HEK293 (cell line): ENCODE data around the gene SH3RF1.

Source experiments
- BCL11B ChIP-seq: fragments of 450-650 bp; formaldehyde crosslinking; IDR thresholded peaks from 2 replicates; pipeline ENCODE4 v1.5.1; 2016; ENCODE audit warnings: low read depth, missing biosample characterization, missing genetic modification characterization
- IKZF3 ChIP-seq: fragments of 450-650 bp; IDR thresholded peaks from 2 replicates; pipeline ENCODE4 v1.5.0; 2018; ENCODE audit warnings: missing biosample characterization, mild to moderate bottlenecking, missing genetic modification characterization, moderate library complexity
- KLF9 ChIP-seq: fragments of 450-650 bp; formaldehyde crosslinking; IDR thresholded peaks from 2 replicates; pipeline ENCODE4 v1.5.1; 2016; ENCODE audit warnings: missing biosample characterization, missing genetic modification characterization, low read depth
- SALL2 ChIP-seq: fragments of 450-650 bp; formaldehyde crosslinking; IDR thresholded peaks from 2 replicates; pipeline ENCODE4 v1.5.0; 2017; ENCODE audit warnings: missing biosample characterization, mild to moderate bottlenecking, missing genetic modification characterization, borderline replicate concordance
- SETDB1 ChIP-seq: IDR thresholded peaks from one replicate; pipeline ENCODE4 v1.6.1; 2017; ENCODE audit warnings: mild to moderate bottlenecking, low read length, moderate library complexity, mixed read lengths; ENCODE audit not compliant: insufficient read length
- SP7 ChIP-seq: fragments of 450-650 bp; formaldehyde crosslinking; IDR thresholded peaks from 2 replicates; pipeline ENCODE4 v1.5.1; 2016; ENCODE audit warnings: missing biosample characterization, missing genetic modification characterization
- WT1 ChIP-seq: fragments of 450-650 bp; formaldehyde crosslinking; IDR thresholded peaks from 2 replicates; pipeline ENCODE4 v1.5.1; 2016; ENCODE audit warnings: missing biosample characterization, missing genetic modification characterization
- YY1 ChIP-seq: fragments of 450-650 bp; formaldehyde crosslinking; IDR thresholded peaks from 2 replicates; pipeline ENCODE4 v1.5.1; 2018; ENCODE audit warnings: missing biosample characterization, missing genetic modification characterization
- ZBTB20 ChIP-seq: fragments of 450-650 bp; formaldehyde crosslinking; IDR thresholded peaks from 2 replicates; pipeline ENCODE4 v1.5.1; 2016; ENCODE audit warnings: missing biosample characterization, missing genetic modification characterization
- ZBTB48 ChIP-seq: fragments of 450-650 bp; formaldehyde crosslinking; IDR thresholded peaks from 2 replicates; pipeline ENCODE4 v1.5.1; 2016; ENCODE audit warnings: missing biosample characterization, missing genetic modification characterization
- ZBTB8A ChIP-seq: fragments of 450-650 bp; formaldehyde crosslinking; IDR thresholded peaks from 2 replicates; pipeline ENCODE4 v1.5.1; 2016; ENCODE audit warnings: missing biosample characterization, missing genetic modification characterization
- ZFP69B ChIP-seq: fragments of 450-650 bp; formaldehyde crosslinking; IDR thresholded peaks from 2 replicates; pipeline ENCODE4 v1.5.1; 2016; ENCODE audit warnings: missing biosample characterization, missing genetic modification characterization
- ZIC2 ChIP-seq: fragments of 450-650 bp; formaldehyde crosslinking; IDR thresholded peaks from 2 replicates; pipeline ENCODE4 v1.5.1; 2016; ENCODE audit warnings: missing biosample characterization, missing genetic modification characterization
- ZNF155 ChIP-seq: fragments of 450-650 bp; formaldehyde crosslinking; IDR thresholded peaks from 2 replicates; pipeline ENCODE4 v1.5.1; 2016; ENCODE audit warnings: missing biosample characterization, missing genetic modification characterization
- ZNF174 ChIP-seq: fragments of 450-650 bp; formaldehyde crosslinking; IDR thresholded peaks from 2 replicates; pipeline ENCODE4 v1.5.0; 2017; ENCODE audit warnings: missing biosample characterization, mild to moderate bottlenecking, missing genetic modification characterization
- ZNF2 ChIP-seq: fragments of 450-650 bp; formaldehyde crosslinking; IDR thresholded peaks from 2 replicates; pipeline ENCODE4 v1.5.1; 2016; ENCODE audit warnings: missing biosample characterization, missing genetic modification characterization
- ZNF214 ChIP-seq: fragments of 450-650 bp; formaldehyde crosslinking; IDR thresholded peaks from 2 replicates; pipeline ENCODE4 v1.5.1; 2017; ENCODE audit warnings: missing biosample characterization, mild to moderate bottlenecking, missing genetic modification characterization, borderline replicate concordance
- ZNF221 ChIP-seq: fragments of 450-650 bp; formaldehyde crosslinking; IDR thresholded peaks from 2 replicates; pipeline ENCODE4 v1.5.1; 2017; ENCODE audit warnings: missing biosample characterization, missing genetic modification characterization, borderline replicate concordance
- ZNF292 ChIP-seq: fragments of 450-650 bp; formaldehyde crosslinking; IDR thresholded peaks from 2 replicates; pipeline ENCODE4 v1.5.1; 2016; ENCODE audit warnings: low read depth, missing biosample characterization, missing genetic modification characterization, borderline replicate concordance
- ZNF324 ChIP-seq: fragments of 450-650 bp; formaldehyde crosslinking; IDR thresholded peaks from 2 replicates; pipeline ENCODE4 v1.5.1; 2016; ENCODE audit warnings: missing biosample characterization, missing genetic modification characterization
- ZNF37A ChIP-seq: fragments of 450-650 bp; IDR thresholded peaks from 2 replicates; pipeline ENCODE4 v1.5.1; 2018; ENCODE audit warnings: missing biosample characterization, missing genetic modification characterization
- ZNF426 ChIP-seq: fragments of 450-650 bp; formaldehyde crosslinking; IDR thresholded peaks from 2 replicates; pipeline ENCODE4 v1.5.1; 2017; ENCODE audit warnings: missing biosample characterization, missing genetic modification characterization, mild to moderate bottlenecking, inconsistent platforms, moderate library complexity
- ZNF544 ChIP-seq: fragments of 450-650 bp; formaldehyde crosslinking; IDR thresholded peaks from 2 replicates; pipeline ENCODE4 v1.5.0; 2017; ENCODE audit warnings: missing biosample characterization, missing genetic modification characterization
- ZNF558 ChIP-seq: fragments of 450-650 bp; formaldehyde crosslinking; IDR thresholded peaks from 2 replicates; pipeline ENCODE4 v1.5.1; 2016; ENCODE audit warnings: missing biosample characterization, missing genetic modification characterization
- ZNF571 ChIP-seq: fragments of 450-650 bp; formaldehyde crosslinking; IDR thresholded peaks from 2 replicates; pipeline ENCODE4 v1.5.0; 2017; ENCODE audit warnings: missing biosample characterization, missing genetic modification characterization
- ZNF701 ChIP-seq: fragments of 450-650 bp; formaldehyde crosslinking; IDR thresholded peaks from 2 replicates; pipeline ENCODE4 v1.5.1; 2016; ENCODE audit warnings: missing biosample characterization, missing genetic modification characterization
- ZNF792 ChIP-seq: fragments of 450-650 bp; formaldehyde crosslinking; IDR thresholded peaks from 2 replicates; pipeline ENCODE4 v1.5.1; 2016; ENCODE audit warnings: missing biosample characterization, missing genetic modification characterization
- ZSCAN30 ChIP-seq: fragments of 450-650 bp; IDR thresholded peaks from 2 replicates; pipeline ENCODE4 v1.5.1; 2018; ENCODE audit warnings: missing biosample characterization, mild to moderate bottlenecking, missing genetic modification characterization, moderate library complexity
- TF ChIP-seq, protein P1 (sequence below): fragments of 450-650 bp; formaldehyde crosslinking; IDR thresholded peaks from 2 replicates; pipeline ENCODE4 v1.5.1; 2016; ENCODE audit warnings: missing biosample characterization, missing genetic modification characterization
- TF ChIP-seq, protein P2 (sequence below): fragments of 450-650 bp; formaldehyde crosslinking; IDR thresholded peaks from 2 replicates; pipeline ENCODE4 v1.5.1; 2016; ENCODE audit warnings: missing biosample characterization, missing genetic modification characterization, low read depth
- TF ChIP-seq, protein P3 (sequence below): fragments of 450-650 bp; formaldehyde crosslinking; IDR thresholded peaks from 2 replicates; pipeline ENCODE4 v1.5.1; 2016; ENCODE audit warnings: missing biosample characterization, missing genetic modification characterization
- TF ChIP-seq, protein P4 (sequence below): fragments of 450-650 bp; formaldehyde crosslinking; IDR thresholded peaks from 2 replicates; pipeline ENCODE4 v1.5.1; 2016; ENCODE audit warnings: missing biosample characterization, missing genetic modification characterization
- TF ChIP-seq, protein P5 (sequence below): fragments of 450-650 bp; formaldehyde crosslinking; IDR thresholded peaks from 2 replicates; pipeline ENCODE4 v1.5.1; 2016; ENCODE audit warnings: missing biosample characterization, missing genetic modification characterization

SH3RF1 gene

DNA sequence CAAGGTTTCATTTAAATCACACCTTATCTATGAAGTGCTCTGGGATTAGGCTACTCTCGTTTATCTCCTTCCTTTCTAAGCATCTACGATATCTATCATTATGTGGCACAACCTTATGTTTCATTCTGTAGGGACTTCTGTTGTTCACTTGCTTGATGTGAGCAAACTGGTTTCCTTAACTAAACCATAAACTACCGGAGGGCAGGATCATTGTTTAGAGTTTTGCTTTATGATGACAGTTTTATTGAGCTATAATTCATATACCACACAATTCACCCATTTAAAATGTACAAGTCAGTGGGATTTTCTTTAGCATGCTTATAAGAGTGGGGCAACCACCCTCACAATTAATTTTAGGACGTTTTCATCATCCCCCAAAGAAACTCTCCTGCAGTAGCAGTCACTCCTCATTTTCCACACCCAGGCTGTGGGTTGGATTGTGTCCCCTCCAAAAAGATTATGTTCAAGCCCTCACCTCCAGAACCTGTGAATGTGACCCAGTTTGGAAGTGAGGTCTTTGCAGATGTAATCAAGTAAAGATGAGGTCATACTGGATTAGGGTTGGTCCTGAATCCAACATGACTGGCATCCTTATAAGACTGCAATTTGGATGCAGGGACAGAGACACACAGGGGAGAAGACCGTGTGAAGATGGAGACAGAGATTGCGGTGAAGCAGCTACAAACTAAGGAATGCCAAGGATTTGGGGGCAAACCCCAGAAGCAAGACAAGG, 42.1 kb upstream of the SH3RF1 start (continued):
- TF ChIP-seq, protein P1, sequence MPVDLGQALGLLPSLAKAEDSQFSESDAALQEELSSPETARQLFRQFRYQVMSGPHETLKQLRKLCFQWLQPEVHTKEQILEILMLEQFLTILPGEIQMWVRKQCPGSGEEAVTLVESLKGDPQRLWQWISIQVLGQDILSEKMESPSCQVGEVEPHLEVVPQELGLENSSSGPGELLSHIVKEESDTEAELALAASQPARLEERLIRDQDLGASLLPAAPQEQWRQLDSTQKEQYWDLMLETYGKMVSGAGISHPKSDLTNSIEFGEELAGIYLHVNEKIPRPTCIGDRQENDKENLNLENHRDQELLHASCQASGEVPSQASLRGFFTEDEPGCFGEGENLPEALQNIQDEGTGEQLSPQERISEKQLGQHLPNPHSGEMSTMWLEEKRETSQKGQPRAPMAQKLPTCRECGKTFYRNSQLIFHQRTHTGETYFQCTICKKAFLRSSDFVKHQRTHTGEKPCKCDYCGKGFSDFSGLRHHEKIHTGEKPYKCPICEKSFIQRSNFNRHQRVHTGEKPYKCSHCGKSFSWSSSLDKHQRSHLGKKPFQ = peak; percentile 79; the same call in 1 of the 2 replicates
- TF ChIP-seq ZNF174 (no peak), ZFP69B (tag by site-specific recombination) (0 out of 2 replicates have a peak, but pooled peaks have one; percentile 34), SP7 (tag by site-specific recombination) (peak; percentile 95), ZBTB20 (no peak), ZNF426 (tag by site-specific recombination) (no peak), ZNF544 (tag by site-specific recombination) (no peak), ZNF292 (no peak), ZNF214 (tag by site-specific recombination) (no peak), ZNF2 (tag by site-specific recombination) (peak; percentile 73; the same call in 1 of the 2 replicates), ZNF571 (tag by site-specific recombination) (no peak), ZNF701 (tag by site-specific recombination) (no peak), ZNF155 (tag by site-specific recombination) (no peak), ZNF37A (no peak), ZNF558 (tag by site-specific recombination) (peak; percentile 42; the same call in 1 of the 2 replicates), IKZF3 (tag by site-specific recombination) (peak; percentile 75), ZNF221 (tag by site-specific recombination) (no peak), SETDB1 (no peak), ZBTB8A (tag by site-specific recombination) (no peak), ZNF324 (no peak), SALL2 (no peak), ZNF792 (tag by site-specific recombination) (no peak), WT1 (tag by site-specific recombination) (peak; percentile 40; the same call in 1 of the 2 replicates), YY1 (no peak; the same call in 1 of the 2 replicates), ZIC2 (tag by site-specific recombination) (no peak), KLF9 (tag by site-specific recombination) (no peak), ZSCAN30 (tag by site-specific recombination) (0 out of 2 replicates have a peak, but pooled peaks have one; percentile 10), ZBTB48 (tag by site-specific recombination) (no peak), BCL11B (tag by site-specific recombination) (0 out of 2 replicates have a peak, but pooled peaks have one; percentile 31)
- TF ChIP-seq, protein P2, sequence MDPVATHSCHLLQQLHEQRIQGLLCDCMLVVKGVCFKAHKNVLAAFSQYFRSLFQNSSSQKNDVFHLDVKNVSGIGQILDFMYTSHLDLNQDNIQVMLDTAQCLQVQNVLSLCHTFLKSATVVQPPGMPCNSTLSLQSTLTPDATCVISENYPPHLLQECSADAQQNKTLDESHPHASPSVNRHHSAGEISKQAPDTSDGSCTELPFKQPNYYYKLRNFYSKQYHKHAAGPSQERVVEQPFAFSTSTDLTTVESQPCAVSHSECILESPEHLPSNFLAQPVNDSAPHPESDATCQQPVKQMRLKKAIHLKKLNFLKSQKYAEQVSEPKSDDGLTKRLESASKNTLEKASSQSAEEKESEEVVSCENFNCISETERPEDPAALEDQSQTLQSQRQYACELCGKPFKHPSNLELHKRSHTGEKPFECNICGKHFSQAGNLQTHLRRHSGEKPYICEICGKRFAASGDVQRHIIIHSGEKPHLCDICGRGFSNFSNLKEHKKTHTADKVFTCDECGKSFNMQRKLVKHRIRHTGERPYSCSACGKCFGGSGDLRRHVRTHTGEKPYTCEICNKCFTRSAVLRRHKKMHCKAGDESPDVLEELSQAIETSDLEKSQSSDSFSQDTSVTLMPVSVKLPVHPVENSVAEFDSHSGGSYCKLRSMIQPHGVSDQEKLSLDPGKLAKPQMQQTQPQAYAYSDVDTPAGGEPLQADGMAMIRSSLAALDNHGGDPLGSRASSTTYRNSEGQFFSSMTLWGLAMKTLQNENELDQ (tag by site-specific recombination) = no peak
- TF ChIP-seq, protein P3, sequence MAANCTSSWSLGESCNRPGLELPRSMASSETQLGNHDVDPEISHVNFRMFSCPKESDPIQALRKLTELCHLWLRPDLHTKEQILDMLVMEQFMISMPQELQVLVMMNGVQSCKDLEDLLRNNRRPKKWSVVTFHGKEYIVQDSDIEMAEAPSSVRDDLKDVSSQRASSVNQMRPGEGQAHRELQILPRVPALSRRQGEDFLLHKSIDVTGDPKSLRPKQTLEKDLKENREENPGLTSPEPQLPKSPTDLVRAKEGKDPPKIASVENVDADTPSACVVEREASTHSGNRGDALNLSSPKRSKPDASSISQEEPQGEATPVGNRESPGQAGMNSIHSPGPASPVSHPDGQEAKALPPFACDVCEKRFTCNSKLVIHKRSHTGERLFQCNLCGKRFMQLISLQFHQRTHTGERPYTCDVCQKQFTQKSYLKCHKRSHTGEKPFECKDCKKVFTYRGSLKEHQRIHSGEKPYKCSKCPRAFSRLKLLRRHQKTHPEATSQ (tag by site-specific recombination) = no peak
- TF ChIP-seq, protein P4, sequence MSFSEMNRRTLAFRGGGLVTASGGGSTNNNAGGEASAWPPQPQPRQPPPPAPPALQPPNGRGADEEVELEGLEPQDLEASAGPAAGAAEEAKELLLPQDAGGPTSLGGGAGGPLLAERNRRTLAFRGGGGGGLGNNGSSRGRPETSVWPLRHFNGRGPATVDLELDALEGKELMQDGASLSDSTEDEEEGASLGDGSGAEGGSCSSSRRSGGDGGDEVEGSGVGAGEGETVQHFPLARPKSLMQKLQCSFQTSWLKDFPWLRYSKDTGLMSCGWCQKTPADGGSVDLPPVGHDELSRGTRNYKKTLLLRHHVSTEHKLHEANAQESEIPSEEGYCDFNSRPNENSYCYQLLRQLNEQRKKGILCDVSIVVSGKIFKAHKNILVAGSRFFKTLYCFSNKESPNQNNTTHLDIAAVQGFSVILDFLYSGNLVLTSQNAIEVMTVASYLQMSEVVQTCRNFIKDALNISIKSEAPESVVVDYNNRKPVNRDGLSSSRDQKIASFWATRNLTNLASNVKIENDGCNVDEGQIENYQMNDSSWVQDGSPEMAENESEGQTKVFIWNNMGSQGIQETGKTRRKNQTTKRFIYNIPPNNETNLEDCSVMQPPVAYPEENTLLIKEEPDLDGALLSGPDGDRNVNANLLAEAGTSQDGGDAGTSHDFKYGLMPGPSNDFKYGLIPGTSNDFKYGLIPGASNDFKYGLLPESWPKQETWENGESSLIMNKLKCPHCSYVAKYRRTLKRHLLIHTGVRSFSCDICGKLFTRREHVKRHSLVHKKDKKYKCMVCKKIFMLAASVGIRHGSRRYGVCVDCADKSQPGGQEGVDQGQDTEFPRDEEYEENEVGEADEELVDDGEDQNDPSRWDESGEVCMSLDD (tag by site-specific recombination) = no peak
- TF ChIP-seq, protein P5, sequence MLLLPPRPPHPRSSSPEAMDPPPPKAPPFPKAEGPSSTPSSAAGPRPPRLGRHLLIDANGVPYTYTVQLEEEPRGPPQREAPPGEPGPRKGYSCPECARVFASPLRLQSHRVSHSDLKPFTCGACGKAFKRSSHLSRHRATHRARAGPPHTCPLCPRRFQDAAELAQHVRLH (tag by site-specific recombination) = 0 out of 2 replicates have a peak, but pooled peaks have one; percentile 17
